Measurements from ENCODE around the gene PRLR.

DNA sequence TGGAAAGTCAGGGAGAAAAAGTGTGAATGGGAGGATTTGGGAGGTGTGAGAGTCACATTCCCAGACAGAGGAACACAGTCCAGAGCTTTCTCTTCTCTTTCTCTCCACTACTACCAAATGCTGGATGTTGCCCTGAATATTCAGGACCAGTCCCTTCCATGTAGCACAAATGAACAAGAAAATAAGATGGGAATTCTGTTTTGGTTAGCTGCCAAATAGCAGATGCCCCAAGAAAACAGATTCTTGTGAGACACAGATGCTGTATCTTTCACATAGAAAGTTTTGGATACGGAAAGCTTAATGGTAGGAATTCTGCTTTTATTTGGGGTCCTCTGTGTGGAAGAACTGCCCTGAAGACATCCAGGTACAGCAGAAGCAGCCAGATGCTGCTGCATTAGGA, 37.8 kb downstream of the PRLR start:
- TF ChIP-seq, protein P1, sequence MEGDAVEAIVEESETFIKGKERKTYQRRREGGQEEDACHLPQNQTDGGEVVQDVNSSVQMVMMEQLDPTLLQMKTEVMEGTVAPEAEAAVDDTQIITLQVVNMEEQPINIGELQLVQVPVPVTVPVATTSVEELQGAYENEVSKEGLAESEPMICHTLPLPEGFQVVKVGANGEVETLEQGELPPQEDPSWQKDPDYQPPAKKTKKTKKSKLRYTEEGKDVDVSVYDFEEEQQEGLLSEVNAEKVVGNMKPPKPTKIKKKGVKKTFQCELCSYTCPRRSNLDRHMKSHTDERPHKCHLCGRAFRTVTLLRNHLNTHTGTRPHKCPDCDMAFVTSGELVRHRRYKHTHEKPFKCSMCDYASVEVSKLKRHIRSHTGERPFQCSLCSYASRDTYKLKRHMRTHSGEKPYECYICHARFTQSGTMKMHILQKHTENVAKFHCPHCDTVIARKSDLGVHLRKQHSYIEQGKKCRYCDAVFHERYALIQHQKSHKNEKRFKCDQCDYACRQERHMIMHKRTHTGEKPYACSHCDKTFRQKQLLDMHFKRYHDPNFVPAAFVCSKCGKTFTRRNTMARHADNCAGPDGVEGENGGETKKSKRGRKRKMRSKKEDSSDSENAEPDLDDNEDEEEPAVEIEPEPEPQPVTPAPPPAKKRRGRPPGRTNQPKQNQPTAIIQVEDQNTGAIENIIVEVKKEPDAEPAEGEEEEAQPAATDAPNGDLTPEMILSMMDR (IDR thresholded peaks at IDR 0.05; ENCODE audit: low read length), result no peak
- no peak for TF ChIP-seq EZH2phosphoT487 (IDR thresholded peaks at IDR 0.05; ENCODE audit: low read length)

Data from MM.1S (cell line).